ENCODE results near the gene ZDHHC22. TPM values are rescaled to one million over a fixed set of nuclear protein-coding genes. Genes with fewer than 3 reads are reported as not detected.
A peak's percentile ranks its signal among the peaks of the same experiment; 100 is the strongest.

Gene ZDHHC22
- total and polyA plus RNA-seq, 2 of the 13 experiments (the other 11 are each of a cell fraction or from before 2014, with no cell fraction given), result not detected

DNA sequence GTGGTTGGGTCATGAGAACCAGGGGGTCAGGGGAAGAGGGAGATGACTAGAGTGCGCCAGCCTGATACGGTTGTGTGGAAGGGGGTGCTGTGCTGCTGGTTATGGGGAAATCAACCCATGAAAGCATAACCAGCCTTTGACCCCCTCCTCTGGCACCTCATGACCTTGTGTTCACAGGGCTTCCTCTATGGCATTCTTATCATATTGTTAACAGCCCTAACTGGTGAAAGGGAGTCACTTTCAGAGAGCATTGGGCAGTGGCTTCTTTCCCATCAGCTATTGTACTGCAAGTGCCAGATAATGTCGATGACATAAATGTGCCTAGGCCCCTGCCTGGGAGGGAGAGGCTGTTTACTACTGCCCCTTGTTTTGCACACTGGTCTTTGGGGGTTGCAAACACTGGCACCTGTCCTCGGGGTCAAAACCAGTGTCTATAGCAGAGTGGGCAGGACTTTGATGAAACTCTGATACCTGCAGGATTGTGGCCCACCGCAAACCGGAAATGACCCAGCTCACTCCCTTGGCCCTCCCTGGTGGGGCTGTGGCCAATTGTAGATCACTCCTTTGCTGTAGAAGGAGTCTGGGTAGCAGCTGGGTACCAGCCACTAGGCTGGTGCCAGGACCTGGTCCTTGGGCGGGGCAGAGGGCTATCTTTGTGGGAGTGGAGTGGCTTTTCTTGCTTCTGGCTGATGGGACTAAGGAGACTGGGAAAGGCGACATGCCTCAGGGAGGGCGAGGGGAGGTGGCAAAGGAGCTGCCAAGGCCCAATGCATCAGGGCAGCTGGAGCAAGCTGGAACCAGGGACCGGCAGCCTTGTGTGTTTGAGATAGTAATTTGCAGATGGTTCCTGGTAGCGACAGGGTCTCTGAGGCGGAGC is 39.4 kb upstream of the ZDHHC22 start:
- Histone ChIP-seq H4K20me1 (ENCODE audit: insufficient read depth, low read length) (no peaks in the 10 kb centered on the region), H3K4me2 (ENCODE audit: low read depth, low read length) (peak overlapping the region; percentile 85), H3K4me3 (replicated peaks in 1 of 3; ENCODE audit: insufficient read depth in 1 of 3, low read depth in 2 of 3, low read length in 3 of 3) (peak overlapping the region in 1 of 3 experiments; percentile 75; a peak in 2 of 6 replicates), H3K9ac (ENCODE audit: insufficient read depth, low read depth, low read length) (no peak overlapping the region), H3K36me3 (replicated peaks in 1 of 2; ENCODE audit: control insufficient read depth in 1 of 2, insufficient read depth in 2 of 2, low read length in 2 of 2) (no peaks in the 10 kb centered on the region), H3K79me2 (ENCODE audit: insufficient read depth, low read length) (no peaks in the 10 kb centered on the region), H3K9me3 (ENCODE audit: low read length) (no peaks in the 10 kb centered on the region), H2AFZ (ENCODE audit: low read length) (no peak overlapping the region), H3K27ac (ENCODE audit: extremely low read length, insufficient read depth, low read length) (no peak overlapping the region), H3K4me1 (ENCODE audit: insufficient read depth, low read length) (peaks cover 49% of the 10 kb centered on the region), H3K27me3 (ENCODE audit: control insufficient read depth in 1 of 2, insufficient read depth in 2 of 2, low read length in 2 of 2) (peaks cover 4 to 23% of the 10 kb centered on the region in 2 experiments; a peak in 4 of 5 replicates)
- TF ChIP-seq SNAI1 (CRISPR knock-in tag; IDR thresholded peaks at IDR 0.05; ENCODE audit: borderline replicate concordance), result no peak
- TF ChIP-seq ZSCAN9 (CRISPR knock-in tag; IDR thresholded peaks at IDR 0.05; ENCODE audit: borderline replicate concordance), result no peak
- no TSS peak for BruUV-seq (replicated peaks)
- ChIA-PET CTCF (ENCODE audit: low intra/inter-chr PET ratio, low total read pairs) (no interaction called here), POLR2A (no interaction called here)
- in situ Hi-C loops (cut with HindIII; ENCODE audit: extremely low pct_ligation_motif_present, low pct_unique_long_range_greater_than_20kb), result no loop called here
- WGBS (ENCODE audit: low lambda C conversion rate), result 23% methylated on average over 6 of the region's 12 CpGs
- intact Hi-C loops (cut with micrococcal nuclease; ENCODE audit: unreplicated experiment), result no loop called here
- ATAC-seq, result peak; percentile 8; the same call in 2 of the 3 replicates
- DNase-seq (ENCODE audit: low spot score), result no peak
- no peak for FAIRE-seq

- no peak for ATAC-seq
- DNase-seq (ENCODE audit: low spot score), result no peak
- H3K27me3 ChIP-seq (ENCODE audit: control insufficient read depth in 1 of 2, insufficient read depth in 2 of 2, low read length in 2 of 2), result peaks cover 4 to 23% of the 10 kb centered on the region in 2 experiments; a peak in 4 of 5 replicates
- no peak overlapping the region for H3K27ac ChIP-seq (ENCODE audit: extremely low read length, insufficient read depth, low read length)
- no peak overlapping the region for H2AFZ ChIP-seq (ENCODE audit: low read length)
- BruUV-seq (replicated peaks), result no TSS peak
- ChIA-PET POLR2A (no interaction called here), CTCF (ENCODE audit: low intra/inter-chr PET ratio, low total read pairs) (no interaction called here)
- intact Hi-C loops (cut with micrococcal nuclease; ENCODE audit: unreplicated experiment) (no loop called here), in situ Hi-C loops (cut with HindIII; ENCODE audit: extremely low pct_ligation_motif_present, low pct_unique_long_range_greater_than_20kb) (no loop called here)
- no peak overlapping the region for H3K4me3 ChIP-seq (replicated peaks in 1 of 3; ENCODE audit: insufficient read depth in 1 of 3, low read depth in 2 of 3, low read length in 3 of 3)
- H3K9ac ChIP-seq (ENCODE audit: insufficient read depth, low read depth, low read length), result no peak overlapping the region
- no peaks in the 10 kb centered on the region for H3K36me3 ChIP-seq (replicated peaks in 1 of 2; ENCODE audit: control insufficient read depth in 1 of 2, insufficient read depth in 2 of 2, low read length in 2 of 2)
- 29% methylated on average over 3 of the region's 3 CpGs for WGBS (ENCODE audit: low lambda C conversion rate)
- no peak overlapping the region for H3K4me2 ChIP-seq (ENCODE audit: low read depth, low read length)
- no peaks in the 10 kb centered on the region for H4K20me1 ChIP-seq (ENCODE audit: insufficient read depth, low read length)
- H3K9me3 ChIP-seq (ENCODE audit: low read length), result no peaks in the 10 kb centered on the region
- peaks cover 33% of the 10 kb centered on the region for H3K4me1 ChIP-seq (ENCODE audit: insufficient read depth, low read length)
- no peak for FAIRE-seq
- no peaks in the 10 kb centered on the region for H3K79me2 ChIP-seq (ENCODE audit: insufficient read depth, low read length)
- TF ChIP-seq ZFP36L1 (CRISPR knock-in tag; IDR thresholded peaks at IDR 0.05) (no peak), SNAPC5 (CRISPR knock-in tag; IDR thresholded peaks at IDR 0.05; ENCODE audit: borderline replicate concordance) (no peak), ZNF414 (CRISPR knock-in tag; IDR thresholded peaks at IDR 0.05) (no peak), TEAD3 (CRISPR knock-in tag; optimal IDR thresholded peaks at IDR 0.05; ENCODE audit: borderline replicate concordance) (no peak), TGIF2 (CRISPR knock-in tag; IDR thresholded peaks at IDR 0.05) (no peak), ATAD3A (CRISPR knock-in tag; IDR thresholded peaks at IDR 0.05) (no peak), NCOR1 (IDR thresholded peaks at IDR 0.05; ENCODE audit: borderline replicate concordance, low read length) (no peak), ONECUT2 (CRISPR knock-in tag; IDR thresholded peaks at IDR 0.05) (no peak), ZBTB43 (CRISPR knock-in tag; conservative IDR thresholded peaks at IDR 0.05) (no peak), ZNF570 (CRISPR knock-in tag; IDR thresholded peaks at IDR 0.05; ENCODE audit: borderline replicate concordance) (no peak), RAD21 (CRISPR knock-in tag; IDR thresholded peaks at IDR 0.05) (no peak)
- TF ChIP-seq, protein P1, sequence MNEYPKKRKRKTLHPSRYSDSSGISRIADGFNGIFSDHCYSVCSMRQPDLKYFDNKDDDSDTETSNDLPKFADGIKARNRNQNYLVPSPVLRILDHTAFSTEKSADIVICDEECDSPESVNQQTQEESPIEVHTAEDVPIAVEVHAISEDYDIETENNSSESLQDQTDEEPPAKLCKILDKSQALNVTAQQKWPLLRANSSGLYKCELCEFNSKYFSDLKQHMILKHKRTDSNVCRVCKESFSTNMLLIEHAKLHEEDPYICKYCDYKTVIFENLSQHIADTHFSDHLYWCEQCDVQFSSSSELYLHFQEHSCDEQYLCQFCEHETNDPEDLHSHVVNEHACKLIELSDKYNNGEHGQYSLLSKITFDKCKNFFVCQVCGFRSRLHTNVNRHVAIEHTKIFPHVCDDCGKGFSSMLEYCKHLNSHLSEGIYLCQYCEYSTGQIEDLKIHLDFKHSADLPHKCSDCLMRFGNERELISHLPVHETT (CRISPR knock-in tag; conservative IDR thresholded peaks at IDR 0.05), result no peak
Observed at GRCh38 chr14:77178656-77179055, 37.1 kb upstream of the ZDHHC22 start.

All from HepG2 (cell line).